HG03575 (cell line): Measurements from ENCODE around the gene SPON1.
"Not testable (repeated sequence)": the region's sequence is repeated elsewhere in the genome, so short reads cannot be mapped to it uniquely, and the experiment has no call there.

Source experiments
- ATAC-seq: cut with Tn5 transposase; IDR thresholded peaks from one replicate; pipeline ENCODE4 v1.9.1; 2021; ENCODE audit not compliant: unreplicated experiment, insufficient number of reproducible peaks, low FRiP score; ENCODE audit errors: extremely low read depth

SPON1 gene

GRCh38 chr11:13962562-13963168 is at the start of gene SPON1:
TSS of gene SPON1 (plus strand) at chr11:13962723. CDS start at chr11:13962905, 182 bp downstream.
- no peak for ATAC-seq

- no peak for ATAC-seq
Measured at GRCh38 chr11:13917264-13917663, 45.3 kb upstream of the SPON1 start.

- no peak for ATAC-seq
Measured at GRCh38 chr11:13917904-13918303, 44.6 kb upstream of the SPON1 start.

- no peak for ATAC-seq
Measured at GRCh38 chr11:13920756-13921155, 41.8 kb upstream of the SPON1 start.

GRCh38 chr11:13921545-13921944 is 41.0 kb upstream of the SPON1 start:
- ATAC-seq: no peak

GRCh38 chr11:13923182-13923581 is 39.3 kb upstream of the SPON1 start:
- no peak for ATAC-seq

GRCh38 chr11:13923716-13924650 is 38.5 kb upstream of the SPON1 start:
- no peak for ATAC-seq

- no peak for ATAC-seq
Measured at GRCh38 chr11:13924801-13925327, 37.7 kb upstream of the SPON1 start.

GRCh38 chr11:13926366-13926765 is 36.2 kb upstream of the SPON1 start:
- ATAC-seq: not testable (repeated sequence)

GRCh38 chr11:13926981-13927380 is 35.5 kb upstream of the SPON1 start:
- ATAC-seq: no peak

GRCh38 chr11:13927481-13927880 is 35.0 kb upstream of the SPON1 start:
- ATAC-seq: no peak

GRCh38 chr11:13928566-13929251 is 33.8 kb upstream of the SPON1 start:
- no peak for ATAC-seq

GRCh38 chr11:13929395-13929891 is 33.1 kb upstream of the SPON1 start:
- ATAC-seq: no peak

- no peak for ATAC-seq
Measured at GRCh38 chr11:13931356-13931755, 31.2 kb upstream of the SPON1 start.

GRCh38 chr11:13937154-13937553 is 25.4 kb upstream of the SPON1 start:
- ATAC-seq: not testable (repeated sequence)

- not testable (repeated sequence) for ATAC-seq
Measured at GRCh38 chr11:13938829-13939228, 23.7 kb upstream of the SPON1 start.

- no peak for ATAC-seq
Measured at GRCh38 chr11:13939961-13940906, 22.3 kb upstream of the SPON1 start.

- ATAC-seq: no peak
Measured at GRCh38 chr11:13940907-13941256, 21.6 kb upstream of the SPON1 start.
